LNCAP (cell line): ENCODE results near the gene MAN2A1.

ENCODE experiments used
- TF ChIP-seq, protein P1 (sequence below): fragments of 450-650 bp; IDR thresholded peaks from 2 replicates; pipeline ENCODE4 v1.5.1; 2017; ENCODE audit warnings: mild to moderate bottlenecking

Gene MAN2A1

GRCh38 chr5:109701792-109702191 lies 12.1 kb downstream of the MAN2A1 start:
- TF ChIP-seq, protein P1, sequence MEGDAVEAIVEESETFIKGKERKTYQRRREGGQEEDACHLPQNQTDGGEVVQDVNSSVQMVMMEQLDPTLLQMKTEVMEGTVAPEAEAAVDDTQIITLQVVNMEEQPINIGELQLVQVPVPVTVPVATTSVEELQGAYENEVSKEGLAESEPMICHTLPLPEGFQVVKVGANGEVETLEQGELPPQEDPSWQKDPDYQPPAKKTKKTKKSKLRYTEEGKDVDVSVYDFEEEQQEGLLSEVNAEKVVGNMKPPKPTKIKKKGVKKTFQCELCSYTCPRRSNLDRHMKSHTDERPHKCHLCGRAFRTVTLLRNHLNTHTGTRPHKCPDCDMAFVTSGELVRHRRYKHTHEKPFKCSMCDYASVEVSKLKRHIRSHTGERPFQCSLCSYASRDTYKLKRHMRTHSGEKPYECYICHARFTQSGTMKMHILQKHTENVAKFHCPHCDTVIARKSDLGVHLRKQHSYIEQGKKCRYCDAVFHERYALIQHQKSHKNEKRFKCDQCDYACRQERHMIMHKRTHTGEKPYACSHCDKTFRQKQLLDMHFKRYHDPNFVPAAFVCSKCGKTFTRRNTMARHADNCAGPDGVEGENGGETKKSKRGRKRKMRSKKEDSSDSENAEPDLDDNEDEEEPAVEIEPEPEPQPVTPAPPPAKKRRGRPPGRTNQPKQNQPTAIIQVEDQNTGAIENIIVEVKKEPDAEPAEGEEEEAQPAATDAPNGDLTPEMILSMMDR, result no peak

DNA sequence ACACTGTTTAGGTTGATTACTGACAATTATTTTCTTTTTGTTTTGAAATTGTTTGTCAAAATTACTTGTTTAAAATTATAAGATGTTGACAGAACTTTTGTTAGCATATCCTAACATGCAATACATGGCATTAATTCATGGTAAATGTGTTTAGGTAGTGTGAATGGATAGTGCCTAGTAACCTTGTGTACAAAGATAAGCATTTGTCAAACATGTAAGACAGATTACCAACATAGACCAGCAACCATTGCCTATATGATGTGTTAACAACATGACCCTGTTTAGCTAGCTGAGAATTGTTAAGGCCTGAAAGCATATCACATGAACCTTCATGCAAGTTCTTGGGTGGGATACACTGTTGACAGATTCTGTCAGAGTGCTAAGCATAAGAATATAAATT lies 13.4 kb downstream of the MAN2A1 start:
- TF ChIP-seq, protein P1, result no peak

DNA sequence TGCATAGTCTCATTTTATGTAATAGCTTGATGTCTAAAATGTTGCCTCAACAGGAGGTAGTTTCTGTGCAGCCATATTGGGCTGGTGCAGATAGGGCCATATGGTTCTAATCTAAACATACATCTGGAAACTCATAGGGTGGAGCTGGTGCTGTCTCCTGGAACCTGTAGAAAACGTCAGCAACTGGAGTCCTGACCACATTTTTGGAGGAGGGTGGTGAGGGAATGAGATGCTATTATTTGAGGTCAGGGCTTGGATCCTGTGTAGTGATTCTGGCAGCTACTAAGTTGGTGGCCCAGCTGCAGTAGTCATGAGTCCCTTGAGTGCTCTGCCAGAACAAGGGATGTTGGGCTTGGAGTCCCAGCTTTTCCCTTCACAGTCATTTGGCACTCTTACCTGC lies 14.1 kb downstream of the MAN2A1 start:
- TF ChIP-seq, protein P1, result no peak

- TF ChIP-seq, protein P1, result no peak
Observed at GRCh38 chr5:109704282-109704952, 14.7 kb downstream of the MAN2A1 start.

GRCh38 chr5:109705596-109705995 lies 15.9 kb downstream of the MAN2A1 start:
- TF ChIP-seq, protein P1, result no peak

DNA sequence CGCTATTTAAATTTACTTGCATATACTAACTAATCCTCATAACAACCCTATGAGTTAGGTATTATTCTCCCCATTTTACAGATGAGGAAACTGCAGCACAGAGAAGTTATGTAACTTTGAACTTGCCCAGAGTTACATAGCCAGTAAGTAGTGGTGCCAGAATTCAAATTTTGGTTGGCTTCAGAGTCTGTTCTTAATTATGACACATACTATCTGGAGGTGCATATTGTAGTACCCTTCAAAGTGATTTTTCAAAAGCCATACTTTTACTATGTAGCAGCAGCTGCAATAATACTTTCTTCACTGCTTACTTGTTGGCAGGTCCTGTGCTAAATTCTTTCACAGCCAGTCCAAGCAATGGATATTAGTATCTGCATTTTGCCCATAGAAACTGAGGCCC lies 16.4 kb downstream of the MAN2A1 start:
- TF ChIP-seq, protein P1, result no peak

DNA sequence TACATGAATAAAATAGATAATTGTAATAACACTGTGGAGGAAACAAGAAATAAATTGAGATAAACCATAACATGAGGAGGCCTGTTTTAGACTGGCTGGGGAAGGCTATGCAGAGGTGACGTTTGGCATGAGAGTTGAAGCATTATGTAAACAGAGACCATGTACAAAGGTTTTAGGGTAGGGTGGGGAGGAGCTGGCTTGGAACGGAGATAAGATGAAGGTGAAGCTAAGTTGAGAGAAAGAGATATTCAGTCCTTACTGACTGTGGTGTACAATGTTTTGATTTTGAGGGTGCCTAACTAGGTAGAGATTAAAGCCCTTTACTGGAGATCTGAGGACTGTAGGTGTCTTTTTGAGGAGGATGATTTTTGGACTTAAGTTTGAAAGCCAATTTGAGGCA lies 17.8 kb downstream of the MAN2A1 start:
- TF ChIP-seq, protein P1, result no peak

DNA sequence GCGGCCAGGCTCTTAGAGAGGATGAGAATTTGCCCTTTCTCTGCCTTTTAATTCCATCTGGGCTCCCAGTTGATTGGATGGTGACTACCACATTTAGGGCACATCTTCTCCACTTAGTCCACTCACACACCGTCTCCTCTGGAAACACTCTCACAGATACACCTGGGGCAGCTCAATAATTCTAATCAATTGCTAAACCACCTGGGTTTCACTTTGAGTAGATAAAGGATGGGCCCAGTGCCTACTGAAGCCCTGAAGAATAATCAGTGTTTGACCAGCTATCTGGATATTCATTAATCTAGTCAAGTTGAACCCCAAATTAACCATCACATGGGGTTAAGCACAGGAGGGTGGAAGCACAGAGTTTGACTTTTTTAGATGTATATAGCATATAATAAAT lies 19.1 kb downstream of the MAN2A1 start:
- TF ChIP-seq, protein P1, result no peak
